Measurements from ENCODE around the gene NOTCH1.
"Not testable (repeated sequence)": the region's sequence is repeated elsewhere in the genome, so short reads cannot be mapped to it uniquely, and the experiment has no call there.

The NOTCH1 gene

GRCh38 chr9:136578915-136579649 lies 33.2 kb upstream of the NOTCH1 start:
- no peak for DNase-seq

GRCh38 chr9:136578626-136578914 lies 32.7 kb upstream of the NOTCH1 start:
- DNase-seq = no peak

- DNase-seq = no peak
Measured at GRCh38 chr9:136577941-136578625, 32.2 kb upstream of the NOTCH1 start.

GRCh38 chr9:136576269-136576626 lies 30.4 kb upstream of the NOTCH1 start:
- peak in 1 of 5 experiments; percentile 20 for DNase-seq

GRCh38 chr9:136575626-136576268 lies 29.9 kb upstream of the NOTCH1 start:
- no peak for DNase-seq

GRCh38 chr9:136574606-136575005 lies 28.8 kb upstream of the NOTCH1 start:
- DNase-seq = not testable (repeated sequence)

GRCh38 chr9:136572828-136573625 lies 27.2 kb upstream of the NOTCH1 start:
- DNase-seq = no peak

- peak in 1 of 5 experiments; percentile 20 for DNase-seq
Measured at GRCh38 chr9:136572003-136572827, 26.4 kb upstream of the NOTCH1 start.

GRCh38 chr9:136571531-136571930 lies 25.7 kb upstream of the NOTCH1 start:
- DNase-seq = no peak

- DNase-seq = no peak
Measured at GRCh38 chr9:136570916-136571315, 25.1 kb upstream of the NOTCH1 start.

GRCh38 chr9:136570191-136570845 lies 24.5 kb upstream of the NOTCH1 start:
- no peak for DNase-seq

GRCh38 chr9:136569526-136570148 lies 23.8 kb upstream of the NOTCH1 start:
- DNase-seq = no peak

GRCh38 chr9:136568288-136569081 lies 22.6 kb upstream of the NOTCH1 start:
- no peak for DNase-seq

GRCh38 chr9:136567651-136568287 lies 21.9 kb upstream of the NOTCH1 start:
- DNase-seq = no peak

- DNase-seq = no peak
Measured at GRCh38 chr9:136566901-136567300, 21.1 kb upstream of the NOTCH1 start.

- no peak for DNase-seq
Measured at GRCh38 chr9:136566553-136566895, 20.7 kb upstream of the NOTCH1 start.

- no peak for DNase-seq
Measured at GRCh38 chr9:136565715-136566552, 20.1 kb upstream of the NOTCH1 start.

- DNase-seq = no peak
Measured at GRCh38 chr9:136565086-136565714, 19.4 kb upstream of the NOTCH1 start.

Data from T-helper 2 cell (primary cell).